ENCODE measurements around the gene CHADL. TPM values are rescaled to one million over a fixed set of nuclear protein-coding genes. Genes with fewer than 3 reads are reported as not detected.

The CHADL gene
- total RNA-seq, 1 experiment from 2014 or later, result not detected

GRCh38 chr22:41231369-41231768 lies 9.4 kb downstream of the CHADL start:
- DNase-seq (ENCODE audit: low spot score), result no peak

GRCh38 chr22:41230401-41230785 lies 10.3 kb downstream of the CHADL start:
- no peak for DNase-seq (ENCODE audit: low spot score)

GRCh38 chr22:41229730-41230400 lies 10.9 kb downstream of the CHADL start:
- DNase-seq (ENCODE audit: low spot score), result no peak

- DNase-seq (ENCODE audit: low spot score), result no peak
These were observed 11.5 kb downstream of the CHADL start for GRCh38 chr22:41229215-41229614.

- no peak for DNase-seq (ENCODE audit: low spot score)
These were observed 13.7 kb downstream of the CHADL start for GRCh38 chr22:41226723-41227655.

GRCh38 chr22:41223535-41223934 lies 17.2 kb downstream of the CHADL start:
- no peak for DNase-seq (ENCODE audit: low spot score)

- DNase-seq (ENCODE audit: low spot score), result no peak
These were observed 17.8 kb downstream of the CHADL start for GRCh38 chr22:41222846-41223507.

GRCh38 chr22:41217553-41218157 lies 23.1 kb downstream of the CHADL start:
- DNase-seq (ENCODE audit: low spot score), result peak; percentile 52

GRCh38 chr22:41216984-41217383 lies 23.7 kb downstream of the CHADL start:
- DNase-seq (ENCODE audit: low spot score), result no peak

GRCh38 chr22:41215926-41216325 lies 24.8 kb downstream of the CHADL start:
- DNase-seq (ENCODE audit: low spot score), result no peak

- DNase-seq (ENCODE audit: low spot score), result no peak
These were observed 25.3 kb downstream of the CHADL start for GRCh38 chr22:41215409-41215808.

GRCh38 chr22:41206719-41207118 lies 34.0 kb downstream of the CHADL start:
- DNase-seq (ENCODE audit: low spot score), result no peak

GRCh38 chr22:41204992-41205900 lies 35.5 kb downstream of the CHADL start, which contains the start of gene L3MBTL2:
Gene L3MBTL2, plus strand, starts transcription at chr22:41205312. Its CDS starts 51 bp downstream, at chr22:41205363.
- DNase-seq (ENCODE audit: low spot score), result peak; percentile 83

- no peak for DNase-seq (ENCODE audit: low spot score)
These were observed 36.7 kb downstream of the CHADL start for GRCh38 chr22:41204066-41204465.

GRCh38 chr22:41203118-41203517 lies 37.6 kb downstream of the CHADL start:
- DNase-seq (ENCODE audit: low spot score), result no peak

- DNase-seq (ENCODE audit: low spot score), result no peak
These were observed 39.6 kb downstream of the CHADL start for GRCh38 chr22:41201141-41201540.

GRCh38 chr22:41198027-41198580 lies 42.6 kb downstream of the CHADL start:
- DNase-seq (ENCODE audit: low spot score), result peak; percentile 26

- peak; percentile 18 for DNase-seq (ENCODE audit: low spot score)
These were observed 43.4 kb downstream of the CHADL start for GRCh38 chr22:41197038-41197972.

GRCh38 chr22:41193829-41194228 lies 46.9 kb downstream of the CHADL start:
- DNase-seq (ENCODE audit: low spot score), result no peak

All from A172 (cell line).